ENCODE measurements around the gene PRLR.
"Not testable (repeated sequence)": the region's sequence is repeated elsewhere in the genome, so short reads cannot be mapped to it uniquely, and the experiment has no call there.

The PRLR gene

GRCh38 chr5:35230038-35230611 lies at the start of gene PRLR:
PRLR (minus strand) TSS chr5:35230487; CDS start chr5:35089620, 140,867 bp downstream.
- no peak for DNase-seq

- no peak for DNase-seq
Measured at GRCh38 chr5:35274839-35275509, 44.7 kb upstream of the PRLR start.

DNA sequence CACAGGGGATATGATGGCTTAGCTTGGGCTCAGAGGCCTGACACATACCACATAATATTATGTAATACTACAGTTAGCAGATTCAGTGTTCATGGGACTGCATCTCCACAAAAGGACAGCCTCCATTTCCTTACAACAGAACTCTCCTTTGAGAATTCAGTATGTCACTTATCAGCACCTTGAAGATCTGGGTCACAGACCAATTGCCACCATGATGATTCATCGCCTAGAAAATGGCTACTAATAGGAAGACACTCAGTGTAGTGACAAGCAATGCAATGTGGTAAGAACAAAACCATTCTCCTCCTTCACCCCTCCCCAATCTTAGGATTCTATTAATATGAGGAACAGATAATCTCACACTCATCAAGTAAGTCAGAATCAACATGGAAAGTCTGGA lies 38.7 kb upstream of the PRLR start:
- DNase-seq: no peak

DNA sequence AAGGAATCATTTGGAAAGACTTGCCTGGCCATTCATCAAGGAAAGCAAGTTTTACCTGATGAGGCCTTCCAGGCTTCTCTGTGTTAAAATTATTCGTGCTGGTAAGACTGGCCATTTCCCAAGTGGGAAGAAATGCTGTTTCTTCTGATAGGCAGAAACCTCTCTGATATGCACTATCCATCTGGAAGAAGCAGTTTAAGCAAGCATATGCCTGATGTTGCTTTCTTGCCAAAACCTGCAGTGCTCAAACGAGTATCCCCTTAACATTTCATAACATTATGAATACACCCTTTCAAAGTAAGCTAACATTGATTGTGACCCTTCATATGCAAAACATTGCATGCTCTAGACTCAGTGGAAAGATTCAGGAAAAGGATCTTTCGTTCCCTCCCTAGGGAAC lies 36.0 kb upstream of the PRLR start:
- no peak for DNase-seq

DNA sequence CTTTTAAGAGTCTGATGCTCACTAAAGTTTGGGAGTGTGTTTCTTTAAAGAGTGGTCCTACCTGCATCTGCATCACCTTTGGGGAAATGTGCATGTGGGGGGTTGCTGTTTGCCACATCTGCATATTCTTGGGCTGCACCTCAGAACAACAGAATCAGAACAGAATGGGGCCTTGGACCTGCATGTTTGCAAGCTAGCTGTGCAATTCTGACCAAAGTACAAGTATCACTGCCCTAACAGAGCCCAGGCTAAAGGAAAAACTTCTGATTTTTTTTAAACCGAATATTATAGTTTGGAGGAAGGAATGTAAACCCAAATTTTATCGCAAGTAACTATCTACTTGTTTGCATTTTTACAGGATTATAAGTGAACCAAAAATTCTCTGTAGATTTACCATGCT lies 34.2 kb upstream of the PRLR start:
- DNase-seq: no peak

DNA sequence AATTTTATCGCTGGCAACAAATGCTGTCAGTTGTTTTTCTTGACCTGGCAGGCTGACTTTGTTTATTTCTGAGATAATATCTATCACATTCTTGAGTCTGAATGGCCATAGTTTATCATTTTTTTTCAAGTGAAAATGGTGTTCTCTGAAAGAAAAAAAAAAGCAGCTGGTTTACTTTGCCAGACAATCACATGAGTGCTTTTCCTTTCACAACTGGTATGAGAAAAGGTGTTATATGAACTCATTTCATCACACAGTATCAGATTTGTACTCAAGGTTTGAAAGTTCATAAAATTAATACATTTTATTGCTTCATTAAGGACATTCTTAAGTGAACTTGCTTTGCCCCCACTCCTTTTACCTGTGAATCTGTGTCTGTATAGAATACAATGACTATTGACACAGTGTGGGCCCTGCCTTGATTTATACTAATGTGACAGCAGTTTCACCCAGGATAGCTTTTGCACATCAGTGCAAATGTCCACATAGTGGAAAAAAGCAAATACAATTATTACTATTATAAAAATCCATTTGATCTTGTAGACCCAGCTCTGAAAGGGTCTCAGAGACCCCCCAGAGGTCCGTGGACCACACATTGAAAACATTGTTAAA lies 33.1 kb upstream of the PRLR start:
- DNase-seq: no peak

DNA sequence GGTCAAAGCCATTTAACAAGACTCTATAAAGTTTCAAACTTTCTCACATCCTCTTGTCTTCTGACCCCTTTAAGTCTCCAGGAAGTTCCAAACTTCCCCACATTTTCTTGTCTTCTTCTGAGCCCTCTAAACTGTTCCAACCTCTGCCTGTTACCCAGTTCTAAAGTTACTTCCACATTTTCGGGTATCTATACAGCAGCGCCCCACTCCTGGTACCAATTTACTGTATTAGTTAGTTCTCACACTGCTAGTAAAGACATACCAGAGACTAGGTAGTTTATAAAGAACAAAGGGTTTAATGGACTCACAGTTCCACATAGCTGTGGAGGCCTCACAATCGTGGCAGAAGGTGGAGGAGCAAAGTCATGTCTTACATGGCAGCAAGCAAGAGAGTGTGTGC lies 23.3 kb upstream of the PRLR start:
- DNase-seq: no peak

- DNase-seq: no peak
Measured at GRCh38 chr5:35252963-35253362, 22.7 kb upstream of the PRLR start.

DNA sequence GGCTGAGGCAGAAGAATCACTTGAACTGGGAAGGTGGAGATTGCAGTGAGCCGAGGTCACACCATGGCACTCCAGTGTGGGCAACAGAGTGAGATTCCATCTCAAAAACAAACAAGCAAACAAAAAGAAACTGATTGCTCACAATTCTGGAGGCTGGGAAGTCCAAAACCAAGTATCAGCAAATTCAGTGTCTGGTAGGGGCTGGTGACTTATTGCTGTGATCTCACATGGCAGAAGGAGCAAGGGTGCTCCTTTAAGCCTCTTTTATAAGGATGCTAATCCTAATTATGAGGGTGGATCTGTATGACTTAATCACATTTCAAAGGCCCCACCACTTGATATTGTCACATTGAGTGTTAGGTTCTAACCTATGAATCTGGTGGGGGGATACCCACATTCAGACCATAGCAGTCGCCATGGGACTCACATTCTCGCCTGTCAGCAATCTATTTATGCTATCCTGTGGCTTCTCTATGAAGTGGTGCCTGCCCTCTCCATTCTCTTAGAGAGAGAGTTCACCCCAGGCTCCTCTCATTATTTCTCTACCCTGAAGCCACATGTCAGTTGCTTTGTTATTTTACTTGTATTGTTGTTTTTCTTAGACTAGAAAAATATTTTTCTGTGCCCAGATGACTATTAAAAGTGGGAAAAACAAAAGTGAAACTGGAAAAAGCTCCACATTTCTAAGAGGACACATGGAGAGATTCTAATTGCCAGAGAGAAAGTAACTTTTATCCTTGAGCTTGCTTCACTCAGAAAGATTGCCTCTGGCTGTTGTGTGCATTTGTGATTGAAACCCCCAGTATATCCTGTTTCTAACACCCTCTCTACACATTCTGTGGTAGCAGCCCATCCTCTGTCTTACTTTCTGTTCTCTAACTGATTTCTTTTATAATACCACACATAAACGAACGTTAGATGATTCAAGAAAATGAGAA lies 18.8 kb upstream of the PRLR start:
- DNase-seq: no peak

- DNase-seq: no peak
Measured at GRCh38 chr5:35247648-35248034, 17.4 kb upstream of the PRLR start.

- DNase-seq: no peak
Measured at GRCh38 chr5:35246900-35247647, 16.8 kb upstream of the PRLR start.

DNA sequence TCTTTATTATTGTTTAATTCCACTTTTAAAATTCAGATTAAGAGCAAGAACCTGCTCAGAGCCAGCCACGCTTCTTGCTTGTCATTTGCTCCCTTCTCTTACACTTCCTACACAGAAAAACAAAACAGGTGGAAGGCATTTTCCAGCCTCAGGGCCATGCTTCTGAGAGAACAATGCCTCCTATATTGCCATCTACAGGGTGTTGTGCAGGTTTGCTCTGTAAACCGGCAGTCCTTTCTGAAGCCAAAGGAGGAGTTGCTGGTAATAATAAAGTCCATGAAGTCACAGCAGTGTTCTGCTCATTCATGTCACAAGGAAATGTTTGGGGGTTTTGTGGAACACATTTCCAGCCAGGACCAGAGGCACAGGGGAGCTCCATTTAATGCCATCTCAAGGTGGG lies 16.1 kb upstream of the PRLR start:
- DNase-seq: no peak

DNA sequence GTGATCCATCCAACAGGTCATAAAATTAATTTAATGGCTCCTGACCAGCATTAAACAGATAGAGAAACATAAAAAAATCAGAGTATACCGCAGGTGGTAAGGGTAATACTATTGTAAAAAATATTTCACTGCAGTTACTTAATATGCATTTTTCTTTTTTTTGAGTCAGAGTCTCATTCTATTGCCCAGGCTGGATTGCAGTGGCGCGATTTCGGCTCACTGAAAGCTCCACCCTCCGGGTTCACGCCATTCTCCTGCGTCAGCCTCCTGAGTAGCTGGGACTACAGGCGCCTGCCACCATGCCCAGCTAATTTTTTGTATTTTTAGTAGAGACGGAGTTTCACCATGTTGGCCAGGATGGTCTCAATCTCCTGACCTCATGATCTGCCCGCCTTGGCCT lies 15.1 kb upstream of the PRLR start:
- not testable (repeated sequence) for DNase-seq

- no peak for DNase-seq
Measured at GRCh38 chr5:35244171-35244570, 13.9 kb upstream of the PRLR start.

DNA sequence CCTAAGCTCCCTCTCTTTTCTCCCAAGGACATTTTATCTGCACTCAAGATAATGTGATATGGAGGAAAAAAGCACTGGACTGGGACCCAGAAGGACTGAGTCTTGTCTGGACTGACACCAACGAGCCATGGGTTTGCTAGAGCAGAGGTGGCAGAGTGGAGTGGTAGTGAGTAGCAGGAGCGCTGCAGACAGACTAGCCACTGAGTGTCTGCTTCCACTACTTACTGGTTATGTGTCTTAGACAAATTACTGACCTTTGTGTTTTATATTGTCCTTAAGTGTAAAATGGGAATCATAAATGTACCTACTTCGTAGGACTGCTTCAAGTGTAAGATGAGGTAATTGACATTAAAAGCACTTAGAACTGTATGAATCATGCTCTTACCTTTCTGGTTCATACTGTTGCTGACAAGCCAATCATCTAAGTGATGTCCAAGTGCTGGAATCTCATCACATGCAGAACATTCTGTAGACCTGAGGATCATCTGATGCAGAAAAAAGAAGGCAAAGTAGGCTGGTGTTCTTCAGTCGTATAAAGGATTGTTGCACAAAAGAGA lies 12.5 kb upstream of the PRLR start:
- DNase-seq: no peak

DNA sequence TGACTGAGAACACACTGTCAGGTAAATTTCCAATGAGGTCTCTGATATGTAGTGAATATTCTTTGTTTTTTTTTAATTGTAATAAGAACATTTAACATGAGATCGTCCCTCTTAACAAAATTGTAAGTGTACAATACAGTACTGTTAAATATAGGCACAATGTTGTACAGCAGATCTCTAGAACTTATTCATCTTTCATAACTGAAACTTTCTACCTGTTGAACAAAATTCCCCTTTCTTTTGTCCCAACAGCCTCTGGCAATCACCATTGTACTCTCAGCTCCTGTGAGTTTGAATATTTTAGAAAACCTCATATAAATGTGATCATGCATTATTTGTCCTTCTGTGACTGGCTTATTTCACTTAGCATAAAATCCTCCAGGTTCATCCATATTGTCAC lies 10.6 kb upstream of the PRLR start:
- DNase-seq: no peak

DNA sequence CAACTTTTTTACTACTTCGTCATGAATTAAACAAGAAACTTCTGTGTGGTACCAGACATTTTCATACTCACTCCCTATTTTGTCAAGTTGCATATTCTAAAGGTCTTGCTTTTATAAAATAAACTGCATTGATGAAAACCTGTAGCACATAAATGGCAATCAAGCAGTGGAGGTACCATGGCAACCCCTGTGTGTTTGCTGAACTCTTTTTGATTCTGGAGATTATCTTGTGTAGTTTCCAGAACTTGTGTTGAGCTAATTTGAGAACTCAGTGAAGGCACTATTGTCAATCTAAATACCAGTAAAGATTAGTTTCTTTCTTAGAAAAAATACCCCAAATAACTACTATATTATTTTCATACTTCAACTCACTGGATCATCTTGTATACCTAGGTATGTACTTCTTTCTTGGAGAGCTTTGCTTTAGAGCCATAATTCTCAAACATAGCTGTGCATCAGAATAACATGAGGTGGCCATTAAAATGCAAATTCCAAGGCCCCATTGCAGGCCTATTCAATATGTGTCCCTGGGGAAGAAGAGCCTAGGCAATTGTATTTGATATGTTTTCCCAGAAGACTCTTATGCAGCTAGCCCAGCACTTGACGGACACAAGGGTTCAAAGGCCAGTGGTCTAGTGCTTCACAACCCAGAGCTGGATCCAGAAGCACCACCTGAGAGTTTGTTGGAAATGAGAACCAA lies 9.8 kb upstream of the PRLR start:
- DNase-seq: no peak

- no peak for DNase-seq
Measured at GRCh38 chr5:35239476-35239875, 9.2 kb upstream of the PRLR start.

DNA sequence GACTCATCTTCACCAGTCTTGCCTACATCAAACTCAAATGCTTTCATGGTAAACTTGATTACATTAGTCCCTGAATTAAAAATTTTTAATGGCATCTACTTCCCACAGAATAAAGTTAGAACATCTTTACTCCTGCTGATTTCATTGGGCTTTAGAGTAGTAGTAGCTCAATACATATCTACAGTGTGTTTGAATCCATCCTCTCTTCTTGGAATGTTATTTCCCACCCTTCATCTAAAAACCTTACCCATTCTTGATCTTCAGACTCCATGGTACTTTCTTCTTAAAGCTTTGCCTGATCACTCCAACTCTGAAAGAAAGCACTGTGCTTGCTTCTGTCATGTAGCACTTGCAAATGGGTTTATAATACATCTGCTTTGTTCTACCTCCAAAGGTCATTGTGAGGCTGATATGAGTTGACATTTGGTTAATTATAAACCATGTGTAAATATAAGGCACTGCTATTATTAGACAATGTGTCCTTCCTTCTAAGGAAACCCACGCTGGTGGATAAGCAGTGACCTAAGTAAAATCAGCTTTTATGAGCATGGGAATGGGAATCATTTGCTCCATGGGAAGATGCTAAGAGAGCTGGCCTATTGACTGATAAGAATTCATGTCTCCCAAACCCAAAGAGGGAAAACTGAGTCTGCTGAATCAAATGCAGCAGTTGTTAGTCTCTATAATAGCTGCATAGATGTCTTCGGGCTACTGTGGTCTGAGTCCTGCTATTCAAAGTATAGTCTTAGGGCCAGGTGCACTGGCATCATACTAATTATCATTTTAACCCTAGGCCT lies 7.5 kb upstream of the PRLR start:
- no peak for DNase-seq

- DNase-seq: no peak
Measured at GRCh38 chr5:35236770-35237169, 6.5 kb upstream of the PRLR start.

DNA sequence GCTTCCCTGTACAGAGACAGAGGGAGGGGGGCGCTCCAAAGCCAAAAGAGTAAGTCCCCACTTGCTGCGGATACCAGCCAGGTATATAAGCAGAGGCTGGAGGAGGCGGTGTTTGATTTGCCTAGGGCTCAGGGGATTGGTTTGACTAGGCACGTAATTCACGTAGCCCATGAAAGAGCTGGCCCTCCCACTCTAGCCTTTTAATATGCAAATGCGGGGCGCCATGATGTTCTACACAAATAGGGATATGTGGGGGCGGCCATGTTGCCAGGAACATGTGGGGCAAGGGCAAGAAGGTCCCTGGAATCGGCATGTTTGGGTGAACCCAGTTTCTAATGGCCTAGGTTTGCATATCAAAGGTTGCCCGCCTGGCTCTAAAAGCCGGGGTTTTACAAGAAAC lies 3.3 kb upstream of the PRLR start:
- DNase-seq: no peak
